Measurements from ENCODE around the gene DMAC2. TPM values are rescaled to one million over a fixed set of nuclear protein-coding genes. Genes with fewer than 3 reads are reported as not detected.

DMAC2 gene
- total and polyA plus RNA-seq, 2 donors (not counting 3 experiments of a cell fraction or from before 2014, with no cell fraction given), result 65.4 to 137 TPM

DNA sequence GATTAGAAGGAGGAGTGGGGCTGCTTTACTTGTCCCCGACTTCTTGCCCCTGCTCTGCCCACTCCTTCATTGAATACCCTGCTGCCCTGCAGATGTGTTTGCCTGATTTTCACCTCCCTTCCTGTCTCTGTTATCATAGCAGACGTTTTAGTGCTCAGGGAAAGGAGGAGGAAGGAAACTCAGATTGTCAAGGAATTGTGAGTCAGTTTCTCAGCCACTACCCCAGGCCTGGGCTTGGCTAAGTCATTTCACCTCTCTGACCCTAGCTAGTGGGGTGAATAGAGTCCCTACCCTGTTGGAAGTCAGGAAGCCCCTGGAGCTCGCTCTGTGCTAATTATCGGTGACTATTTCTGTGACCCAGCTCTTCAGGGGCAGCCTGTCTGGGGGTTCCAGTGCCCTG, 38.2 kb downstream of the DMAC2 start:
- peak overlapping the region; percentile 53 for H3K4me2 ChIP-seq (ENCODE audit: insufficient read depth, low read length)
- H3K4me1 ChIP-seq (ENCODE audit: control insufficient read depth, extremely low read depth, insufficient read depth, low read length), result peaks cover 43% of the 10 kb centered on the region
- no peaks in the 10 kb centered on the region for H3K27me3 ChIP-seq (ENCODE audit: control insufficient read depth in 2 of 2, insufficient read depth in 2 of 2, low read length in 2 of 2)
- H3K79me2 ChIP-seq (ENCODE audit: control insufficient read depth, insufficient read depth, low read length), result peaks cover 6% of the 10 kb centered on the region
- dilution Hi-C loops (cut with MboI; ENCODE audit: extremely low pct_ligation_motif_present, low sequenced_read_pairs) (no loop called here), intact Hi-C loops (cut with micrococcal nuclease) (loop anchor here (1.0 kb wide), 2 partner anchors 8 to 48 kb away; partner anchors contain the start of gene TGFB1)
- H3K9ac ChIP-seq (replicated peaks; ENCODE audit: extremely low read depth, insufficient read depth, low read length), result peak overlapping the region; percentile 48
- CTCF ChIA-PET, result interaction anchor here (0.6 to 1.7 kb wide), 6 partner anchors 30 to 162 kb away, joined by 3 to 4 read pairs (median 4); partner anchors contain the start of genes B9D2 and DMAC2
- TSS peak; percentile 63 for BruUV-seq (replicated peaks)
- no peaks in the 10 kb centered on the region for H3K9me3 ChIP-seq (replicated peaks; ENCODE audit: control insufficient read depth, insufficient read depth, low read length)
- TF ChIP-seq, protein P1, sequence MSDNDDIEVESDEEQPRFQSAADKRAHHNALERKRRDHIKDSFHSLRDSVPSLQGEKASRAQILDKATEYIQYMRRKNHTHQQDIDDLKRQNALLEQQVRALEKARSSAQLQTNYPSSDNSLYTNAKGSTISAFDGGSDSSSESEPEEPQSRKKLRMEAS (IDR thresholded peaks at IDR 0.05; ENCODE audit: insufficient read depth, insufficient read length), result no peak
- TF ChIP-seq POLR2AphosphoS5 (IDR thresholded peaks at IDR 0.05; ENCODE audit: insufficient read depth, low read depth, low read length) (peak; percentile 94), POLR2A (IDR thresholded peaks at IDR 0.05; ENCODE audit: low read depth, low read length) (peak; percentile 46), GATA2 (IDR thresholded peaks at IDR 0.05; ENCODE audit: insufficient read depth, insufficient read length, low read depth, low read length) (peak; percentile 94), FOS (IDR thresholded peaks at IDR 0.05; ENCODE audit: borderline replicate concordance, insufficient read depth, low read length) (peak; percentile 96), JUN (IDR thresholded peaks at IDR 0.05; ENCODE audit: borderline replicate concordance, insufficient read depth, insufficient read length, low read depth) (peak; percentile 81)
- TF ChIP-seq, protein P2, sequence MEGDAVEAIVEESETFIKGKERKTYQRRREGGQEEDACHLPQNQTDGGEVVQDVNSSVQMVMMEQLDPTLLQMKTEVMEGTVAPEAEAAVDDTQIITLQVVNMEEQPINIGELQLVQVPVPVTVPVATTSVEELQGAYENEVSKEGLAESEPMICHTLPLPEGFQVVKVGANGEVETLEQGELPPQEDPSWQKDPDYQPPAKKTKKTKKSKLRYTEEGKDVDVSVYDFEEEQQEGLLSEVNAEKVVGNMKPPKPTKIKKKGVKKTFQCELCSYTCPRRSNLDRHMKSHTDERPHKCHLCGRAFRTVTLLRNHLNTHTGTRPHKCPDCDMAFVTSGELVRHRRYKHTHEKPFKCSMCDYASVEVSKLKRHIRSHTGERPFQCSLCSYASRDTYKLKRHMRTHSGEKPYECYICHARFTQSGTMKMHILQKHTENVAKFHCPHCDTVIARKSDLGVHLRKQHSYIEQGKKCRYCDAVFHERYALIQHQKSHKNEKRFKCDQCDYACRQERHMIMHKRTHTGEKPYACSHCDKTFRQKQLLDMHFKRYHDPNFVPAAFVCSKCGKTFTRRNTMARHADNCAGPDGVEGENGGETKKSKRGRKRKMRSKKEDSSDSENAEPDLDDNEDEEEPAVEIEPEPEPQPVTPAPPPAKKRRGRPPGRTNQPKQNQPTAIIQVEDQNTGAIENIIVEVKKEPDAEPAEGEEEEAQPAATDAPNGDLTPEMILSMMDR (IDR thresholded peaks at IDR 0.05; ENCODE audit: extremely low read depth in 1 of 2, insufficient read depth in 1 of 2, low read depth in 1 of 2, low read length in 2 of 2), result no peak
- H3K27ac ChIP-seq (ENCODE audit: insufficient read depth, low read depth, low read length), result peak overlapping the region; percentile 68
- H4K20me1 ChIP-seq (replicated peaks; ENCODE audit: control insufficient read depth, extremely low read depth, insufficient read depth, low read length), result no peaks in the 10 kb centered on the region
- DNase-seq (ENCODE audit: low read depth, low spot score), result peak; percentile 93
- no peak overlapping the region for H3K4me3 ChIP-seq (replicated peaks in 1 of 3; ENCODE audit: insufficient read depth in 1 of 3, low read depth in 1 of 3, low read length in 3 of 3)
- peaks cover 0 to 2% of the 10 kb centered on the region in 2 experiments for H3K36me3 ChIP-seq (ENCODE audit: control insufficient read depth in 2 of 2, extremely low read depth in 1 of 2, insufficient read depth in 2 of 2, low read length in 2 of 2)
- H2AFZ ChIP-seq (ENCODE audit: low read depth, low read length), result no peak overlapping the region
- POLR2A ChIA-PET, result interaction anchor here (1.0 kb wide), 1 partner anchor 78 kb away, joined by 4 read pairs; no protein-coding TSS in a partner anchor
- FAIRE-seq, result peak; percentile 99
- no peaks in the 10 kb centered on the region for H3K9me1 ChIP-seq (replicated peaks; ENCODE audit: control insufficient read depth, extremely low read depth, insufficient read depth, low read length)

All from endothelial cell of umbilical vein (primary cell).